Esophagus muscularis mucosa (tissue), 4 donors: ENCODE measurements around the gene LRRC10B. TPM values are rescaled to one million over a fixed set of nuclear protein-coding genes. Genes with fewer than 3 reads are reported as not detected.

Source experiments
- DNase-seq: peaks from one replicate; pipeline ENCODE4 v3.0.0-alpha.2; 2017; ENCODE audit errors: extremely low spot score
- H3K27ac ChIP-seq, 4 donors: fragments of 200-600 bp; sonication (generic); replicated peaks in 1 of 4; 1 replicate in 3 of 4; 2 replicates in 1 of 4; pipeline ENCODE4 v1.5.1; 2016 to 2019; ENCODE audit warnings: mild to moderate bottlenecking in 1 of 4
- H3K27me3 ChIP-seq, 4 donors: fragments of 200-600 bp; sonication (generic); one replicate each; pipeline versions ENCODE4 v1.5.1 to v1.6.0; 2016 to 2019
- H3K36me3 ChIP-seq, 4 donors: fragments of 200-600 bp; sonication (generic); one replicate each; pipeline ENCODE4 v1.5.1; 2016 to 2019
- H3K4me1 ChIP-seq, 4 donors: fragments of 200-600 bp; sonication (generic); one replicate each; pipeline ENCODE4 v1.5.1; 2016 to 2019
- H3K4me3 ChIP-seq, 4 donors: fragments of 200-600 bp; sonication (generic); 1 replicate in 2 of 4; 2 replicates in 2 of 4; pipeline ENCODE4 v1.5.1; 2016 to 2019; ENCODE audit warnings: mild to moderate bottlenecking in 4 of 4, moderate library complexity in 1 of 4
- H3K9me3 ChIP-seq, 4 donors: fragments of 200-600 bp; sonication (generic); 1 replicate in 3 of 4; 2 replicates in 1 of 4; pipeline ENCODE4 v1.5.1; 2016 to 2019
- CTCF ChIP-seq, 3 experiments: fragments of 200-600 bp in 2 of 3; fragments of 450-650 bp in 1 of 3; sonication (generic) in 2 of 3; IDR thresholded peaks; one replicate each; pipeline ENCODE4 v1.5.1; 2017 to 2019; ENCODE audit warnings: antibody characterized with exemption in 3 of 3, mild to moderate bottlenecking in 2 of 3, moderate library complexity in 1 of 3
- EP300 ChIP-seq: sonication (generic); formaldehyde crosslinking; IDR thresholded peaks from one replicate; pipeline ENCODE4 v1.6.1; 2017; ENCODE audit warnings: antibody characterized with exemption
- POLR2A ChIP-seq: fragments of 450-650 bp; IDR thresholded peaks from one replicate; pipeline ENCODE4 v1.6.1; 2017; ENCODE audit warnings: antibody characterized with exemption, moderate library complexity, mild to moderate bottlenecking, low read depth
- POLR2AphosphoS5 ChIP-seq, 2 donors: sonication (generic); formaldehyde crosslinking; IDR thresholded peaks; one replicate each; pipeline ENCODE4 v1.6.1; 2017; ENCODE audit warnings: antibody characterized with exemption in 2 of 2
- whole genome bisulfite sequencing: methylation state at CpG from one replicate; pipeline ENCODE4 v1.1.5; 2018; 5-methylcytosine and 5-hydroxymethylcytosine counted together
- intact Hi-C: fragments of 100-400 bp; cut with DNase I; formaldehyde crosslinking; loops from one replicate; pipeline ENCODE4 v1.15.1; 2023
- small RNA-seq, 3 donors: library from RNA; depleted of rRNA; stranded (forward); fragments of <200 nt; gene quantifications; one replicate each; pipeline ENCODE3, GENCODE V24; 2016
- total RNA-seq, 4 donors: library from RNA; depleted of rRNA; stranded (reverse); fragments of >200 nt; gene quantifications; one replicate each; pipeline versions ENCODE4 v1.1.0 to v1.2.1, GENCODE V29; 2016

Gene LRRC10B
- total RNA-seq, 4 donors from 2014 or later, result 1.3 to 2.2 (median 2.0) TPM; not detected in 1

GRCh38 chr11:61555978-61556377 lies 47.4 kb downstream of the LRRC10B start:
- no peak for DNase-seq
- 69% methylated on average over 6 of the region's 10 CpGs for WGBS
- intact Hi-C loops, result no loop called here
- no peaks in the 10 kb centered on the region for H3K9me3 ChIP-seq
- no peaks in the 10 kb centered on the region for H3K36me3 ChIP-seq
- no peak overlapping the region for H3K4me3 ChIP-seq
- H3K27ac ChIP-seq, result no peak overlapping the region
- H3K27me3 ChIP-seq, result peaks cover 0 to 89% (median 16%) of the 10 kb centered on the region in 4 donors
- peaks cover 7 to 15% (median 12%) of the 10 kb centered on the region in 4 donors for H3K4me1 ChIP-seq
- TF ChIP-seq POLR2A, result no peak
- TF ChIP-seq CTCF (IDR thresholded peaks at IDR 0.05), result no peak
- no peak for TF ChIP-seq POLR2AphosphoS5 (IDR thresholded peaks at IDR 0.05)
- no peak for TF ChIP-seq EP300

DNA sequence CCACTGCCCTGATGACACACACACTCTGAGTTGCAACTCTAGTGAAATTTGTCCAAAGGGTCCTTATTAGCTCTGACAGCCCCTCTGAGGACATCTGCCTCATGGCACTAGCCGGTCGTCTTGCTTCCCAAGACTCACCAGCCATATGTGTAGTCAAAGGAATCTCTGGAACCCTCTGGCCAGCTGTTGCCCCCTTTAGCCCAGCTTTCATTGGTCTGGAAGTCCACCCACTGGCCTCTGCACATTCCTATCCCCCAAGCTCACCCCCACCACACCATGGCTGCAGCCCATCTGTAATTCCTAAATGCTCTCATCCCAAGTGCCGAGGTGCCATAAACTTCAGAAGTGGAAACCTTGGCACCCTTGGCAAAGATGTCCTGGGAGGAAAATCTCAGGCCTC lies 48.1 kb downstream of the LRRC10B start:
- H3K4me1 ChIP-seq, result peaks cover 7 to 15% (median 11%) of the 10 kb centered on the region in 4 donors
- H3K4me3 ChIP-seq, result no peak overlapping the region
- WGBS, result 71% methylated on average over 3 of the region's 3 CpGs
- H3K9me3 ChIP-seq, result no peaks in the 10 kb centered on the region
- intact Hi-C loops, result no loop called here
- H3K27me3 ChIP-seq, result peaks cover 0 to 84% (median 16%) of the 10 kb centered on the region in 4 donors
- TF ChIP-seq EP300 (no peak), POLR2AphosphoS5 (IDR thresholded peaks at IDR 0.05) (no peak), CTCF (IDR thresholded peaks at IDR 0.05) (no peak), POLR2A (no peak)
- H3K36me3 ChIP-seq, result no peaks in the 10 kb centered on the region
- no peak overlapping the region for H3K27ac ChIP-seq
- no peak for DNase-seq

Small RNAs within 50 kb of the gene (small RNA-seq; reads per million reads assigned to genes)
- gene MIR4488, result 0 reads per million in 3 donors

Other genes with a start within 250 kb of the LRRC10B start
- gene VWCE, start 213.4 kb upstream of the LRRC10B start, total RNA-seq, result 1 to 10 TPM in 1 of 4 donors, under 1 TPM in 3; 0.32 to 1.4 (median 0.58) TPM
- 100 to 1,000 TPM; 102 to 164 (median 118) TPM for gene DDB1, start 175.6 kb upstream of the LRRC10B start, total RNA-seq
- gene TKFC, start 175.5 kb upstream of the LRRC10B start, total RNA-seq, result 10 to 100 TPM; 12.9 to 24.2 (median 14.8) TPM
- 10 to 100 TPM; 23.7 to 35.3 (median 31.6) TPM for gene CYB561A3, start 146.9 kb upstream of the LRRC10B start, total RNA-seq
- gene TMEM138, start 146.4 kb upstream of the LRRC10B start, total RNA-seq, result 10 to 100 TPM; 10.4 to 22.7 (median 15.9) TPM
- gene TMEM216, start 116.2 kb upstream of the LRRC10B start, total RNA-seq, result 10 to 100 TPM in 1 of 4 donors, 1 to 10 TPM in 3; 6.2 to 12.3 (median 8.2) TPM
- gene CPSF7, start 78.8 kb upstream of the LRRC10B start, total RNA-seq, result 10 to 100 TPM; 29.9 to 45.2 (median 40.7) TPM
- 10 to 100 TPM; 29.0 to 71.0 (median 48.3) TPM for gene SDHAF2, start 78.6 kb upstream of the LRRC10B start, total RNA-seq
- gene SYT7, start 72.3 kb downstream of the LRRC10B start, total RNA-seq, result 1 to 10 TPM; 1.3 to 4.2 (median 1.8) TPM
- gene DAGLA, start 171.6 kb downstream of the LRRC10B start, total RNA-seq, result 1 to 10 TPM; 1.5 to 4.9 (median 3.8) TPM
- gene MYRF, start 243.9 kb downstream of the LRRC10B start, total RNA-seq, result under 1 TPM; under 0.01 to 0.71 (median 0.40) TPM